Measurements from ENCODE around the gene DPP8. TPM values are rescaled to one million over a fixed set of nuclear protein-coding genes. Genes with fewer than 3 reads are reported as not detected.

DPP8 gene
- total RNA-seq, 1 donor from 2014 or later = 53.6 TPM

Small RNA genes lying within 50 kb of the gene (small RNA-seq; reads per million reads assigned to genes)
- not detected for gene AC105129.1 (ENCODE audit: low replicate concordance)
- gene RF00019 (ENCODE audit: low replicate concordance) = not detected
- gene RNU6-19P (ENCODE audit: low replicate concordance) = not detected

Other genes with a start within 250 kb of the DPP8 start
- gene PARP16, start 230.8 kb downstream of the DPP8 start, total RNA-seq = 6.6 TPM
- not detected for gene RNU5A-1, start 221.6 kb downstream of the DPP8 start, total RNA-seq
- under 0.01 TPM for gene RNU5B-1, start 213.0 kb downstream of the DPP8 start, total RNA-seq
- gene IGDCC3, start 139.7 kb downstream of the DPP8 start, total RNA-seq = 9.8 TPM
- gene IGDCC4, start 94.7 kb downstream of the DPP8 start, total RNA-seq = 11.3 TPM
- gene HACD3, start 12.8 kb upstream of the DPP8 start, total RNA-seq = 98.1 TPM
- gene INTS14, start 93.4 kb upstream of the DPP8 start, total RNA-seq = 16.0 TPM
- gene SLC24A1, start 104.2 kb upstream of the DPP8 start, total RNA-seq = 2.2 TPM